ENCODE measurements around the gene CTNNA2.
A peak's percentile ranks its signal among the peaks of the same experiment; 100 is the strongest.

CTNNA2 gene

GRCh38 chr2:79715338-79715737, 202.5 kb downstream of the CTNNA2 start:
- DNase-seq = no peak

DNA sequence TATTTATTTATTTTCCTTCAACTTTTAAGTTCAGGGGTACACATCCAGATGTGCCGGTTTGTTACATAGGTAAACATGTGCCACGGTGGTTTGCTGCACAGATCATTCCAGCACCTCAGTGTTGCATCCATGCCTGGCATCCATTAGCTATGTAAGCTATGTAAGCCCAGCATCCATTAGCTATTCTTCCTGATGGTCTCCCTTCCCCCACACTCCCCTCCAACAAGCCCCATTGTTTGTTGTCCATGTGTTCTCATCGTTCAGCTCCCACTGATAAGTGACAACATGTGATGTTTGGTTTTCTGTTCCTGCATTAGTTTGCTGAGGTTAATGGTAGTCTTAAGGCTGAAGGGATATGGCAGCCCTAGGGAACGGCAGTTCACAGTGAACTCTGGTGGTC, 203.4 kb downstream of the CTNNA2 start:
- no peak for DNase-seq

DNA sequence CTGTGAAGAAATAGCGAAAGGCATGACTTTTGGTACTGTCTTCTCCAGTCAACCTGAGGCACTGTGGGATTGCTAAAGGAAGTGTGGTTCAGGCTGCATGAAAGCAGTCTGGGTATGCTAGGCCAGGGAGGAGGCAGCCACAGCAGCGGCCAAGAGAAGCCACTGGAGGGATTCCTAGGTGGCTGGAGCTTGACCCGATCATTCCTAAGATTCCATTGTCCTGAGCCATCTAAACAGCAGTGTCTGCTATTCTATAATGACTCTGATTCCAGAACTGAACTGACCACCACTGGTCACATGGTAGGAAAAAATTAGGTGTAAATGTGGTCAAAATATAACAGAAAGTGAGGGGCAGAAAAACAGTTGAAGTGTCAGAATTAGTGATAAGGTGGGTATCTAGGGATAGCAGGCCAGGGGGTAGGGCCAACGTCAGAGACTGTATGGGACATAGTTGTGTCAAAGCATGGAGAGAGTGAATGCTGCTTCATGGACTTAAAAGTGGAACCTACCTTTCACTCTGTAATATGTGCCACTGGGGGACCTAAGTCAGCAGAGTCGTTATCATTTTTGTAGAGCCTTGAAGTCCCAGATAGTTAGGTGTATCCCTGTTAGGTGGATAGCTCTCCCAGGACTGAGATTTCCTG, 204.6 kb downstream of the CTNNA2 start:
- DNase-seq = no peak

GRCh38 chr2:79721061-79721460, 208.2 kb downstream of the CTNNA2 start:
- no peak for DNase-seq

DNA sequence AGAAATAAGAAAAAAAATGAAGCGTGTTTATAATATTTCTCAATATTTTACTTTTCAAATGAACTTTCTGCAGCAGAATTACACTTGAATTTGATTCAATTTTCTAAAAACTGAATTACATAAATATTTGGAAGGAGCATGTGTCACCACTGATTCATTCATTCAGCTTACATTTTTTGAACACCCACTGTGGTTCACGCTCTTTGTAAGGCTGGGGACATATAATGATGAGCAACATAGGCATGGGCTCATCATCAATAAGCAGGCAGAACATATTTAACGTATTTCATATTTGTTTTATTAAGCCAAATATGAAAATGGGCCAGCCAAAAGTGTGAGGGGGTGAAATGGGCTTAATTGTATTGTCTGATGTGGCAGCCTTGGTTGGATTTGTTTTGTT, 209.1 kb downstream of the CTNNA2 start:
- no peak for DNase-seq

- DNase-seq = no peak
Observed at GRCh38 chr2:79723830-79724229, 211.0 kb downstream of the CTNNA2 start.

DNA sequence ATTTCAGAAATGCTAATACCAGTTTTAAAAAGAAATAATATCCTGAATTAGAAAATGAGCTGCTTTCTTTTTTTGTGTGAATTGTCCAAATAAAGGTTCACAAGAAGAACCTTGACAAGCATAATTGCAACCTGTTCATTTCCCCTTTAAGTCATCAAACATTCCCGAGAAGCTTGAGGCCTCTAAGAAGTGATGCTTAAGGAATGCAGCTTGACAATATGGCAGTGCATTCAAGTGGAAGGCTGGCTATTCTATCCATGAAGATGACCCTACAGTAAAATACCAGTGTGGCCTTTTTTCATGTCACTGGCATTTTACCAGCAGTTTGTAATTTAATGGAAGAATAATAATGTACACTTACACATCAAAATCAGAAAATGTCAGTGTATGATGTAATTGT, 216.7 kb downstream of the CTNNA2 start:
- no peak for DNase-seq

DNA sequence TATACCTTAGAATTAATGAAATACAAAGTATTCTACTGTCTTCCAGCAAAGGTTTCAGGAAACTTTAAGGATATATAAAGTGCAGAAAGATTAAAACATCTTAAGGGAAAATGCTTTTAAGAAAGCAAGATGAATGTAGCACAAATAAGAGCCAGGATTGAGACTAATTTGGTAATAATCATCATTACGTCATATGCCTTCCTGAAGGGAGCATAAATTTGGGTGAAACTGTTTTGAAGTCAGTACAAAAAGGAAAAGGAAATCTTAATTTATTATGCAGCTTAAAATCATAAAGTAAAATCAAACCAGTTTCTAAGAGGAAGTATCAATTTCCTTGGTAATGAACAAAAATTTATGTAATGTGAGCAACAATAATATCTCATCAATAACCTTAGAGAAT, 221.7 kb downstream of the CTNNA2 start:
- no peak for DNase-seq

DNA sequence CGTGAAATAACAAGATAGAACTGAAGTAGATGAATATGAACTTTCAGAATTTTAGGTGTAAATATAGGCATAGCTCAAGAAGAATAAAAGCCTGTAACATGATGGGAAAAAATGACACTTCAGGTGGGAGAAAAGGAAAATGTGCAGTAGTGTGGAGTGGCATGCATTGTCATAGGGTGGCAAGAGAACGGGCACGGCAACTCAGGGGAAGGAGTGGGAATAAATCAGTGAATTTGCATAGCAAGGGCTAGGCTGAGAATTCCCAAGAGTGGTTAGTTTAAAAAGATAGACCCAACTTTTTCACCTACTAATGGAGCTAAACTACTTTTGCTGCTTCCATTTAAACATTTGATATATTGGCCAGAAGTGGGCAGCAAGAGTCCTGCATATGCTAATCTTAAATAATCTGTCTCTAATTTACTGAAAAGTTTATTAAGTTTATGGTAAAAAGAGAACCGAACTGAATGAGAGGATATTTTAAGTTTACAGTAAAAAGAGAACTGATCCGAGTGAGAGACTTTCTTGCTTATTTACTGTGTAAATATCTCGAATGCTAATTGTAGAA, 228.1 kb downstream of the CTNNA2 start:
- DNase-seq = no peak

- DNase-seq = peak; percentile 25
Observed at GRCh38 chr2:79750321-79750720, 237.5 kb downstream of the CTNNA2 start.

GRCh38 chr2:79757526-79757925, 244.7 kb downstream of the CTNNA2 start:
- DNase-seq = no peak

DNA sequence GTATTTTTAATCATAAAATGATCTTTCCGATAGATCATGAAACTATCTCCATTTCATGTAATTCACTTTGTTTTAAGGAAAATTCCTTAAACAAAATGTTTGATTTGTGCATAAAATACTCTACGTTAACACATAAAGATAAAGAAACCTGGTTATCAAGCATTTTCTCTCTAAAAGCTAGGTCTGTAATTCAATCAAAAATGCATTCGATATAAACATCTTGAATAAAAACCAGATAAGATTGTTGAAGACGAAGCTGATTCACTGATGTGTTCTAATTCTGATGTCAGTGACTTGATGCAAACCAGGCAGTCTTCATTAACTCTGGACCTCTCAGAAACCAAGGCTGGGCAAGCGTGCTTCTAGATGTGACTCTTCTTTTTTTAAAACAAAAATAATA, 245.2 kb downstream of the CTNNA2 start:
- DNase-seq = no peak

DNA sequence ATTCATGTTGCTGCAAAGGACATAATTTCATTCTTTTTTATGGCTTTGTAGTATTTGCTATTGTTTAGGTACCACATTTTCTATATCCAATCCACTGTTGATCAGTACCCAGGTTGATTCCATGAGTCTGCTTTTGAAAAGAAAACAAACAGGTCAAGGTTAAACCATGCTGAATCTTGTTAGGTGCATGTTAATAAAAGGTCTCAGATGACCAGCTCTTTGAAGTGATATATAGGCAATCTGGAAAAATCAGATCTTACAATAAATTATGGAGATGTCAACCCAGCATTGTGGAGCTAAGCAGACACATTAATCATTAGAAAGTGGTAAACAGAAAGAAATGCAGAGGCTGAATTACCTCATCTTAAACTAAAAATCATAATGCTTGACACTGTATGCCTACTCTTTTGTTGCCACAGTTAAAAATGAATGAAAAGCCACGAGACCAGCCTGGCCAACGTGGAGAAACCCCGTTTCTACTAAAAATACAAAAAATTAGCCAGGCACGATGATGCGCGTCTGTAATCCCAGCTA, 246.0 kb downstream of the CTNNA2 start:
- DNase-seq = no peak

DNA sequence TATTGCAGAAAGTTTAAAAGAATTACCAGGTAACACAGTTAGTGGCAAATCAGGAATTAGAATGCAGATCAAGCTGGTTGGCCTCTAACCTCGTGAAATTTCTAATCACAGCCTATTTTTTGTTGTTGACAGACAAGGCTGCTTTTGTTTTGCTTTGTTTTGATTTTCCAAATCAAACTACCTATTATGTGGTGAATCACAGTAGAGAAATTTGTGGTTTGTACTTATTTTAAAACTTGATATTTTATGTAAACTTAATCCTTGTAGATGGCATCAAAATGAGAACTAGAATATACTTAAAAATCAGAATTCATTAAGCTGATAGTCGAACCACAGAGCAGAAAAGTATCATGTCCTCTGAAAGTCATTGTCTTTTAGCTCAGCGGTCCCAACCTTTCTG, 258.1 kb downstream of the CTNNA2 start:
- no peak for DNase-seq

GRCh38 chr2:79771493-79771892, 258.6 kb downstream of the CTNNA2 start:
- DNase-seq = peak; percentile 54

DNA sequence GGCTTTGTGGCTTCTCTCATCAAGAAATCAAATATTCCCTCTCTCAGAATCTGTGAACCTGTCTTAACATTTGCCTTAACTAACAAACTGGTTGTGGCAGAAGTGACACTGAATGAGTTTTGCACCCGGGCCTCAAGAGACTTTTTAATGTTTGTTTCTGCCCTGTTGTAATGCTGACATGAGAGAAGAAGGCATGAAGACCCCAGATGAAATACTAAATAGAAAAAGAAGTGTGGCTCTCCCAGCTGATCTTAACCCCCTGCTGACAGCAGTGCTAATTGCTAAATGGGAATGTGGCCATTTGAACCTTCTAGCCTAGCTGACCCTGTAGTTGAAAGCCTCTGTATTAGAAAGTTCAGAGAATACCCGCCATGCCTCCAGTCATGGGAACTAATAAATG, 261.2 kb downstream of the CTNNA2 start:
- no peak for DNase-seq

GRCh38 chr2:79776461-79776860, 263.6 kb downstream of the CTNNA2 start:
- DNase-seq = peak; percentile 45

- no peak for DNase-seq
Observed at GRCh38 chr2:79780781-79781180, 267.9 kb downstream of the CTNNA2 start.

DNA sequence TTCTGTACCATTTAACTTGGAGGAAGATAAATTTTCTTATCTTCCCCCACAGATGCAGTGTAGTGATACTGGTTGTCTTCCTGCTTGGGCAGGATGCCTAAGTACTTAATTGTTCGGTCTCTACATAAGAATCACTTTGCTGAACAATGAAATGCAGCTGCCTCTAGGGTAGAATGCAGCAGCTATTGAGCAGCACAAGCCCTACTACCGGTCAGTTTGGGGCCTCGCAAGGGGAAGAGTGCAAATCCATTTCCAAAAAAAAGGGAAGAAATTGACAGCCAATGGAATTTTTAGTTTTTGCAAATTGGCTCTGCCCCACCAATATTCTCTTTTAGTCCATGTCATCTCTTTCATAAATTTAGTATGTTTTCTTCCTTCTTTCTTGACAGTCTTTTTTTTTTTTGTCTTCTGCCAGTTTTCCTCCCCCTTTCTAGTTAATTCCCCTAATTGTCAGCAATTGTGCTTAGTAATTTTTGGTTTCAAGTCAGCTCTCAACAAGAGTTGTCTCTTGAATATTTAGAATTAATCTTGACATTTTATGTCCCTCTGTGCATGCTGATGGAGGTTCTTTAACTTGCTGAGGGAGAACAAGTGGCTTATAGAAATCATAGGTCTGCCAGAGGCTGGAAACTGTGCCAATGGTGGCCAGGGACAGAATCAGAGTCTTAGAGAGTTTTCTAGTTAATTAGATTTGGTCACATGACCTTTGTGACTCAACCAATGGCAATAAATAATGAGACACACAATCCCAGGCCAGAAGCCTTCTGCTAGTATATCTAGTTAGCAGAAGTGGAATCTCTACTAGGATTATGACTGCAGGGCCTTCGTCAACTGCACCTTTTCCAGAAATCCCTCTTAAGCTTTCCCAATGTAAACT, 270.0 kb downstream of the CTNNA2 start:
- peak; percentile 63 for DNase-seq

DNA sequence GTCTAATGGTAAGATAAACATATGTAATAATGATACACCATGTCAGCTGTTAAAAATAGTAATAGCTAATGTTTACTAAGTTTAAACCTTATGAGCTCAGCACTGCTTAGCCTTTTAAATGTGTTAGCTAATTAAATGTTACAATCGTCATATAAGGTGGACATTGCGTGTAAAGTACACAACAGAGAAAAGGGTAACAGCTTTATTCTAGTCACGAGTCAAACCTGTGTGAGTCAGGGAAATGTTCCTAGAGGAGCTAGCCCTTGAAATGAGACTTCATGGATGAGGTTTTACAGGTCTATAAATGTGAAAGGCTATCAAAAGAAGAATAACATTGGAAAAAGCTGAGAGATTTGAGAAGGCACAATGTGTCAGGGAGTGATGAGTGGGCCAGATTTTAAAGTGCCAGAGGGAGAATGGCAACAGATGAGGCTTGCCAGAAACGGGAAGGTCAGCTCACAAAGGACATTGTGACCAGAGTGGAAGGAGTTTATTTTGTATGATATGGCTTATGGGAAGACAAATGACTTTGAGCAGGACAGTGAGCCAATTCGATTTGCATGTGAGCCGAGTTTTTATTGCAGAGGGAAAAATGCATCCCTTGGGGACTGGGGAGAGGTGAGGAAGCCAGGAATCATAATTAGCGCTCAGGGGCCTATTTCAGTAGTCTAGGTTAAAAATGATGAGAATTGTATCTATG, 276.3 kb downstream of the CTNNA2 start:
- DNase-seq = no peak

DNA sequence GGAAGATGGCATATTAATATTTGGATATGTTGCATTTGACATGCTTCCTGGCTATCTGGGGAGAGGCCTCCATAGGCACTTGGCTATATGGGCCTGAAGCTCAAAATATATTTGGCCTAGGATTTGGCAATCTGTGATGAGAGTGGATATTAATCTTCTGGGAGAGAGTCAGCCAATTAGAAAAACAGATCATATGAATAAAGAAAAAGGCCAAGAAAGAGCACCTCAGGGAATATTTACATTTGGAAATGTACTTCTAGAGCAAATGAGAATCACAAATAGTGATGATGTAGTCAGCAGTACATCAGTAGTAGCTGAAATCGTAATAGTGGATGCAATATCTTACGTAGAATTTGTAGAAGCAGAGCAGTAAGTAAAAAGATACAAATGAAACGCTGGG, 277.0 kb downstream of the CTNNA2 start:
- DNase-seq = no peak

DNA sequence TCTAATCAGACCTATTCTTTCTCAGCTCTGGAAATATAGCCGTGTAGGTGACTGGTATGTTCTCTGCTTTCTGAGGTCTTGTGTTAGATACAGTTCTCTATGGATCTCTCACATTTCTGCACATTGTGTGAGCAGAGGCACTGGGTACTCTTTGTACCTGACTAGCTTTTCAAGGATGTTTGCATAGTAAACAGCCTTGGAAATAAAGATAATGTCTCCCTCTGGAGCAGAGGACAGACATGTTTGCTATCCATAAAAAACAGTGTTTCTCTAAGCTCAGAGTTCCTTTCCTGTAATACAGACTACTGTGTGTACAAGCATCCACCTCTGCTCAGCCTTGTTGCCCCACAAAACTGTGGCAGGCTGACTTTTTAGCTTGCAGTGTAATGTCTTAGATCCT, 279.2 kb downstream of the CTNNA2 start:
- no peak for DNase-seq

DNA sequence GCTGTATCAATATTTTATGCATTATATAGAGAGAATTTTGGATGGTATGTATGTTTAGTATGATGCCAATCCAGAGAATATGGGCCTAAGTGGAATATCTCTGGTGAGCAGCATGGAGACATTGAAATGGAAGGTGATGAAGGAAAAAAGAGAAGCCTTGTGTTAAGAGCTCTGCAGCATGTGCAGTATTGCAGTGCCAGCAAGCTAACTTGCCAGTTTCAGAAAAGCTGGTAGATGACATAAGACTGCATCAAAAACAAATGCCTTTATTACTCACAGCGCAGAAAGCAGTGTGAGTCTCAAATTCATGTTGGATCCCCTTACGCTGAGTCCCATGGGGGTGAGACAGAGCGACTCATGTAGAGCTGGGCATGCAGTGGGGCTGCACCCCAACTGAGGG, 280.2 kb downstream of the CTNNA2 start:
- no peak for DNase-seq

Data from NCI-H82 (cell line).